IPS-NIHi7 (cell line): ENCODE measurements around the gene MTUS2.

Source experiments
- DNase-seq: peaks from one replicate; pipeline ENCODE4 v3.0.0; 2012; ENCODE audit warnings: mixed read lengths; ENCODE audit errors: extremely low spot score

Gene MTUS2

GRCh38 chr13:29484796-29485195 lies 664.7 kb downstream of the MTUS2 start:
- DNase-seq = no peak

GRCh38 chr13:29486551-29486950 lies 666.4 kb downstream of the MTUS2 start:
- no peak for DNase-seq

DNA sequence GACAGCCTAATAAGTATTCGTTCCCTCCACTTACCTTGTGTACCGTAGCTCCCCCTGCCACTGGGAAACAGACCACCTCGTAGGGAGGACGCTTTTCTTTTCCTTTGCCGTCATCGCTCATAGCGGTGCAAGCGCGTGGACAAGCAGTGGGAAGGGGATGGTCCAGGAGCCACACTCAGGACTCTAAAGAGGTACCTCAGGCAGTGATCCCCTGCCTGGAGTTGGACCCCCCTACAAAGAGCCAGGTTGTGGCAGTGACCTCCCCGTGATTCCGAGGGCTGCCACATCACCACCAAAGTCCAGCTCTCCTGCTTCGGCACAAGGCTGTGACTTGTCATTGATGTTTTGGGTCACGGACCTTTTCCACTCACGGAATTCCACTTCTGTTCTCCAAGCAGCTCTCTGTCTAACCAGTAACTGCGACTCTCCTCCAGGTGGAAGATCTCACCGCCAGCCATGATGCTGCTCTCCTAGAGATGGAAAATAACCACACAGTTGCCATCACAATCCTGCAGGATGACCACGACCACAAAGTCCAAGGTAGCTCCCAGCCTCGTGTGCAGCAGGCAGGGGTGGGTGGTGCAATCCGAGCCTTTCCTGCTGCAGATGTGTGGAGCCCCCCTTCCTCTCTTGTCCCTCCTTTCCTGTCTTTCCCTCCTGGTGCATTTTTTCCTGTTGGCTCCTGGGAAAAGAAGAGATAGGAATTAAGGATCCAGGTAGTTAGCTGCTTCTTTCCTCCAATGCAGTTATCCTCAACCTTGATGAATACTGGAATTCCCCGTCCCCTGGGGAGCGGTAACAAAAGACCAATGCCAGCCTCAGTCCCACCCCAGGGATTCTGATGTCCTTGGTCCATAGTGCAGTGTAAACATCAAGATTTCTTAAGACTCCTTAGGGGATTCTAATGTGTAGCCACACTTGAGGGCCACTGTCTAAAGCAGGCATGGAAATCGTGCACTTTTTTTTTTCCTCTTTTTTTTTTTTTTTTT lies 667.6 kb downstream of the MTUS2 start:
- no peak for DNase-seq

- no peak for DNase-seq
Observed at GRCh38 chr13:29489650-29490560, 669.8 kb downstream of the MTUS2 start.

DNA sequence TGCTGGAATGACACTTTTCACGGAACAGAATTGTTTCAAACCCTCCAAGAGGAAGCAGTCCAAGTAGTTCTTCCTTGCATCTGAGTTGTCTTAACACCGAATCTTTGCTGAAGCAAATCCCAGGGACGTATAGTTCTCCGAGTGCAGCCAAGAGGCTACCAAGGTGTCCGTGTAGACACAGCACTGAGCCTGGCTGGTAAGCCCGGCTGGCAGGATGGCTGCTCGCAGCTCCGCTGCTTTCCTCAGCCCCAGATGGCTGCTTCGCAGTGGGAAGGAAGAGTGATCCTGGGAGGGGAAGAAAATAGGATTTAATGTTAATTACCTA lies 670.4 kb downstream of the MTUS2 start:
- no peak for DNase-seq

GRCh38 chr13:29491248-29491647 lies 671.1 kb downstream of the MTUS2 start:
- DNase-seq = no peak

- DNase-seq = no peak
Observed at GRCh38 chr13:29493796-29494195, 673.7 kb downstream of the MTUS2 start.

DNA sequence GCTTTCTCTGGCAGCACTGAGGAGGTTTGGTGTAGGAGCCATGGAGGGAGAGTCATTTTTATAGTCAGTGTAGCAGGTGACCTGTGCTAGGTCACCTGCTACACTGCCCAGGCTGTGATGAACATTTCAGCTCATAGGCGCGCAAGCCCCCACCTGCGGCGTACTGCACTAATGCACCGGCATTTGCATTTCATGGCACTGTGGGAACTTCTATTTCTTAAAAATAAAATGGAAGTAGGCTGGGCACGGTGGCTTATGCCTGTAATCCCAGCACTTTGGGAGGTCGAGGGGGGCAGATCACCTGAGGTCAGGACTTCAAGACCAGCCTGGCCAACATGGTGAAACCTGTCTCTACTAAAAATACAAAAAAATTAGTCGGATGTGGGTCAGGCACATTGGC lies 674.4 kb downstream of the MTUS2 start:
- no peak for DNase-seq

- no peak for DNase-seq
Observed at GRCh38 chr13:29496241-29496712, 676.1 kb downstream of the MTUS2 start.

DNA sequence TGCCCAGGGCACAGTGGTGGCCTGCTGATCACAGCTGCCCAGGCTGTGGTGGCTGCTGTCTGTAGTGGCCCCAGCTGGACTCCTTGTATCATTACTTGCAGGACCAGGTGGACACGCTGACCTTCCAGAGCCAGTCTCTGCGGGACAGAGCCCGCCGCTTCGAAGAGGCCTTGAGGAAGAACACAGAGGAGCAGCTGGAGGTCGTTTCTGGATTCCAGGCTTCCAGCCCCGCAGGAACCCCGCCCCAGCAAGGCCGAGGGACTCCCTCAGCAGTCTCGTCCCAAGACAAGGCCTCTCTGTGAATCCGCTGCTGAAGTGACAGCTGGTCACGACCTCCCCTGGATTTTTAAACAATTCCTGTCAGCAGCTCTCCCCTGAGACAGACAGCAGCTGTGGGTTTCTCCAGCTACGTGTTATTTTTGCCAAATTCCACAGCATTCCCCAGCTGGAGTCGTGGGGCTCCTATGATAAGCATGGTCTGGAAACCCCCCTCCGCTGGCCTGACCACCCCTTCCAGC lies 677.1 kb downstream of the MTUS2 start:
- DNase-seq = peak; percentile 57

DNA sequence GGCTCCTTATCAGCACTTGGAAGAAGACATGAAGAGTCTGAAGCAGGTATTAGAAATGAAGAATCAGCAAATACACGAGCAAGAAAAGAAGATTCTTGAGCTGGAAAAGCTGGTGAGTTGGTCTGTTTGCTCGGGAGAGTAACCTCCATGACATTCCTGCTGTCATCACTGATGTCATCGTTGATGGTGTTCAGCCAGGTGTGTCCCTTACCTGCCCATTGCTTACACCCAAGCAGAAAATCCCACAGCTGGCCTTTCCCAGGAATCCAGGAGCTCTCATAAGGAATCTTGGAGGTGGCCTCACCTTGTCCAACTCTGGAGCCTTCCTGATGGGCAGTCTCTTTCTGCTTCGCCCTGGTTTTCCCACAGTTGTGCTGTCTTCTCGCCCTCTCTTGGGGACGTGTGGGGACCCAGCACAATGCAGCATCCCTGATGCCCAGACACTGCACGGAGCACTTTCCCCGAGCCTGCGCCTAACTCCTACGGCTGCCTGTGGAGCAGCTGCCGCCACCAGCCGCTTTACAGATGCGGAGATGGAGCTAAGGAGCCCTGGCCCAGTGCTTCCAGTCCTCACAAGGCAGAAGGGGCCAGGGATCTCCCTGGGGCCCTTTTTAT lies 678.4 kb downstream of the MTUS2 start:
- DNase-seq = no peak

- no peak for DNase-seq
Observed at GRCh38 chr13:29499506-29500165, 679.5 kb downstream of the MTUS2 start.

- no peak for DNase-seq
Observed at GRCh38 chr13:29500386-29500785, 680.2 kb downstream of the MTUS2 start.

DNA sequence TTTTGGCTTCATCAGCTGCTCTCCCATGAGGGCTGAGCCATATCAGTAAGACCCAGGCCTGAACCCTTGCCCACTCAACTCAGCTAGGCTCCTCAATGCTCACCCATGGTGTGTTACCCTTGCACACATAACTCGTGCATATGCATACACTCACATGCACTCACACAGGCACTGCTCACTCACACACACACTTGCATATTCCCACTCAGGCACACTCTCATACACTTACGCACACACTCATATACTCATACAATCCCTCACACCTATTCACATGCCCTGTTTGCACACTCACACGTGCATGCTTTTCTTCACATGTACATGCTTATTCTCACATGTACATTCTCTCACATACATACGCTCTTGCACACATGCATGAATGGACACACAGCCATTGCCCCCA lies 681.5 kb downstream of the MTUS2 start:
- DNase-seq = no peak

DNA sequence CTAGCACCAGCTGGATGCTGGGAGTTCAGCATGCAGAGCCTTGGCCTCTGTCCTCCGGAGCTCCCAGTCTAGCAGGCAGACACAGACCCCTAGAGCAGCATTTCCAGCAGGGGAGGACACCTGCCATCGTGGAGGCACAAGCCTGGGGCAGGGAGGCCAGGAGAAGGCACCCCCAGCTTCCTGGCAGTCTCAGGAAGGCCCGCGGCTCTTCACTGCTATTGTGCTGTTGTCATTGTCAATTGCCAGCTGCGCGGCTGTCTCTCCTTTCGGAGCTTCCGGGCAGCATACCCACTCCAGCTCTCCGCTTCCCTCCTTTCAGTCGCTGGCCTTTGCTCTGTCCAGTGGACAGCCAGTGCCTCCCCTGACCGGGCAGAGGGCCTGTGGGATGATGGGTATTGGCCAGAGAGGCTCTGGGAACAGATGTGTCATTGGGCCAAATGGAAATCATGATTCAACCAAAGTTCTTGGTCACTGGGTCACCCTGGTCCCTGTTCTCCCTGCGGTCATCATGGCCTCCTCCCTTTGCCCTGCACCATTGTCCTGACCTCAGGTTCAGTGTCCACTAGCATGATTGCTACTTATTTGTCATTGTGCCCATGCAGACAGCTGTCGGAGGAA lies 682.4 kb downstream of the MTUS2 start:
- no peak for DNase-seq

GRCh38 chr13:29503041-29503837 lies 683.1 kb downstream of the MTUS2 start:
- peak; percentile 86 for DNase-seq

DNA sequence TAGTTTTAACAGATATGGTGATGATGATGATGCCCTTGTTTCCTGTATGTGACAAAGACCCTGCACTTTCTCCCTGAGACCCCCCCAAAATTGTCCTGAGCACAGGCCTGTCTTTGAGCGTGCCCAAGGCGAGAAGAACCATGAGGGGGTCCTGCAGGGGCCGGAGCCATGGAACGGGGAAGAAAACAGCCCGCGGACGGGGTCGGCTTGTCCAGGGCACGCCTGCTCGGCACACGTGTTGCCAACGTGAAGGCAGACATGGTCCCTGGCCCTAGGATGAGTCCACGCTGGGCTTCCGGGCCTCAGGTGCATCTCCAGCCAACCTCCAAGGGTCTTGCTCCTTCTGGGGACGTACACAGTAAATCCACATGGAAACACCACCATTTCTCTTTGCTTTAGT lies 684.6 kb downstream of the MTUS2 start:
- DNase-seq = no peak

GRCh38 chr13:29505511-29505910 lies 685.4 kb downstream of the MTUS2 start:
- no peak for DNase-seq

GRCh38 chr13:29505950-29506349 lies 685.8 kb downstream of the MTUS2 start:
- no peak for DNase-seq

- DNase-seq = no peak
Observed at GRCh38 chr13:29507356-29507755, 687.2 kb downstream of the MTUS2 start.
